Measurements from ENCODE around the gene HNRNPH2.

HNRNPH2 gene

GRCh38 chrX:101394372-101394771 is 13.7 kb upstream of the HNRNPH2 start:
- DNase-seq (ENCODE audit: low read depth): no peak

GRCh38 chrX:101395789-101396188 is 12.2 kb upstream of the HNRNPH2 start:
- DNase-seq (ENCODE audit: low read depth): no peak
- TF ChIP-seq CTCF (IDR thresholded peaks at IDR 0.05; ENCODE audit: low read depth, low read length, missing control alignments): no peak
- H3K4me3 ChIP-seq (ENCODE audit: low read depth, low read length): no peak overlapping the region

More at GRCh38 chrX:101394372-101394771, 13.7 kb upstream of the HNRNPH2 start:
- no peak for TF ChIP-seq CTCF (IDR thresholded peaks at IDR 0.05; ENCODE audit: low read depth, low read length, missing control alignments)
- no peak overlapping the region for H3K4me3 ChIP-seq (ENCODE audit: low read depth, low read length)

- no peak for TF ChIP-seq CTCF (IDR thresholded peaks at IDR 0.05; ENCODE audit: low read depth, low read length, missing control alignments)
- no peak overlapping the region for H3K4me3 ChIP-seq (ENCODE audit: low read depth, low read length)
- no peak for DNase-seq (ENCODE audit: low read depth)
These were observed 10.2 kb upstream of the HNRNPH2 start for GRCh38 chrX:101397779-101398178.

- H3K4me3 ChIP-seq (ENCODE audit: low read depth, low read length): no peak overlapping the region
- no peak for TF ChIP-seq CTCF (IDR thresholded peaks at IDR 0.05; ENCODE audit: low read depth, low read length, missing control alignments)
- no peak for DNase-seq (ENCODE audit: low read depth)
These were observed 9.3 kb upstream of the HNRNPH2 start for GRCh38 chrX:101398694-101399093.

GRCh38 chrX:101399825-101400224 is 8.2 kb upstream of the HNRNPH2 start:
- no peak for DNase-seq (ENCODE audit: low read depth)

GRCh38 chrX:101407167-101407747 is 765 bp upstream of the HNRNPH2 start:
- H3K4me3 ChIP-seq (ENCODE audit: low read depth, low read length): peak overlapping the region; percentile 89
- DNase-seq (ENCODE audit: low read depth): no peak
- TF ChIP-seq CTCF (IDR thresholded peaks at IDR 0.05; ENCODE audit: low read depth, low read length, missing control alignments): no peak

More at GRCh38 chrX:101399825-101400224, 8.2 kb upstream of the HNRNPH2 start:
- TF ChIP-seq CTCF (IDR thresholded peaks at IDR 0.05; ENCODE audit: low read depth, low read length, missing control alignments): no peak
- no peak overlapping the region for H3K4me3 ChIP-seq (ENCODE audit: low read depth, low read length)

GRCh38 chrX:101408532-101408841 is 465 bp downstream of the HNRNPH2 start:
- no peak for DNase-seq (ENCODE audit: low read depth)
- no peak for TF ChIP-seq CTCF (IDR thresholded peaks at IDR 0.05; ENCODE audit: low read depth, low read length, missing control alignments)
- peak overlapping the region; percentile 89 for H3K4me3 ChIP-seq (ENCODE audit: low read depth, low read length)
